MM.1S (cell line): Measurements from ENCODE around the gene PAPSS2.

Source experiments
- CTCF ChIP-seq: fragments of 300-600 bp; sonication (generic); IDR thresholded peaks from 2 replicates; pipeline ENCODE4 v1.5.1; 2016; ENCODE audit warnings: antibody characterized with exemption, low read length, mixed read lengths
- EZH2 ChIP-seq: fragments of 300-600 bp; sonication (generic); optimal IDR thresholded peaks from 2 replicates; pipeline ENCODE3; 2017; ENCODE audit warnings: low read depth, mild to moderate bottlenecking, antibody characterized with exemption, low read length, mixed read lengths

- TF ChIP-seq EZH2 (no peak), CTCF (no peak)
Observed at GRCh38 chr10:87672551-87672950, 12.9 kb downstream of the PAPSS2 start.
